Bronchial epithelial cell (primary cell): Measurements from ENCODE around the gene DAB2IP. TPM values are rescaled to one million over a fixed set of nuclear protein-coding genes. Genes with fewer than 3 reads are reported as not detected.

ENCODE experiments used
- DNase-seq: peaks from one replicate; pipeline ENCODE4 v3.0.0-alpha.2; 2010; ENCODE audit warnings: low read depth
- FAIRE-seq: peaks from 2 replicates; lab custom pipeline; 2011; peaks lifted over from hg19 to GRCh38; lab: Jason Lieb, UNC
- H3K27me3 ChIP-seq: 2 replicates; pipeline ENCODE4 v1.5.1; 2011; ENCODE audit warnings: low read length; ENCODE audit not compliant: control insufficient read depth, insufficient read depth
- H3K36me3 ChIP-seq: 2 replicates; pipeline ENCODE4 v1.5.1; 2011; ENCODE audit warnings: low read length; ENCODE audit not compliant: control insufficient read depth, insufficient read depth
- H3K4me3 ChIP-seq: 2 replicates; pipeline ENCODE4 v1.5.1; 2011; ENCODE audit warnings: mild to moderate bottlenecking, low read depth, low read length, control low read depth
- total RNA-seq: library from RNA; depleted of rRNA; stranded (reverse); fragments of >200 nt; gene quantifications from 2 replicates; pipeline ENCODE4 v1.2.1, GENCODE V29; 2014
- TF ChIP-seq, protein P1 (sequence below): IDR thresholded peaks from 2 replicates; pipeline ENCODE4 v1.5.1; 2011; ENCODE audit warnings: mild to moderate bottlenecking, moderate library complexity, low read length, control low read depth, inconsistent platforms; ENCODE audit not compliant: insufficient read depth, severe bottlenecking

The DAB2IP gene
- total RNA-seq, 1 donor from 2014 or later = 8.4 TPM

- FAIRE-seq = no peak
- DNase-seq = no peak
- Histone ChIP-seq H3K27me3 (no peaks in the 10 kb centered on the region), H3K36me3 (no peaks in the 10 kb centered on the region), H3K4me3 (no peak overlapping the region)
- TF ChIP-seq, protein P1, sequence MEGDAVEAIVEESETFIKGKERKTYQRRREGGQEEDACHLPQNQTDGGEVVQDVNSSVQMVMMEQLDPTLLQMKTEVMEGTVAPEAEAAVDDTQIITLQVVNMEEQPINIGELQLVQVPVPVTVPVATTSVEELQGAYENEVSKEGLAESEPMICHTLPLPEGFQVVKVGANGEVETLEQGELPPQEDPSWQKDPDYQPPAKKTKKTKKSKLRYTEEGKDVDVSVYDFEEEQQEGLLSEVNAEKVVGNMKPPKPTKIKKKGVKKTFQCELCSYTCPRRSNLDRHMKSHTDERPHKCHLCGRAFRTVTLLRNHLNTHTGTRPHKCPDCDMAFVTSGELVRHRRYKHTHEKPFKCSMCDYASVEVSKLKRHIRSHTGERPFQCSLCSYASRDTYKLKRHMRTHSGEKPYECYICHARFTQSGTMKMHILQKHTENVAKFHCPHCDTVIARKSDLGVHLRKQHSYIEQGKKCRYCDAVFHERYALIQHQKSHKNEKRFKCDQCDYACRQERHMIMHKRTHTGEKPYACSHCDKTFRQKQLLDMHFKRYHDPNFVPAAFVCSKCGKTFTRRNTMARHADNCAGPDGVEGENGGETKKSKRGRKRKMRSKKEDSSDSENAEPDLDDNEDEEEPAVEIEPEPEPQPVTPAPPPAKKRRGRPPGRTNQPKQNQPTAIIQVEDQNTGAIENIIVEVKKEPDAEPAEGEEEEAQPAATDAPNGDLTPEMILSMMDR = no peak
Measured at GRCh38 chr9:121816845-121817450, 165.5 kb downstream of the DAB2IP start.

- Histone ChIP-seq H3K27me3 (no peaks in the 10 kb centered on the region), H3K4me3 (no peak overlapping the region), H3K36me3 (no peaks in the 10 kb centered on the region)
- DNase-seq = no peak
- TF ChIP-seq, protein P1 = no peak
- no peak for FAIRE-seq
Measured at GRCh38 chr9:121817476-121817875, 166.0 kb downstream of the DAB2IP start.

DNA sequence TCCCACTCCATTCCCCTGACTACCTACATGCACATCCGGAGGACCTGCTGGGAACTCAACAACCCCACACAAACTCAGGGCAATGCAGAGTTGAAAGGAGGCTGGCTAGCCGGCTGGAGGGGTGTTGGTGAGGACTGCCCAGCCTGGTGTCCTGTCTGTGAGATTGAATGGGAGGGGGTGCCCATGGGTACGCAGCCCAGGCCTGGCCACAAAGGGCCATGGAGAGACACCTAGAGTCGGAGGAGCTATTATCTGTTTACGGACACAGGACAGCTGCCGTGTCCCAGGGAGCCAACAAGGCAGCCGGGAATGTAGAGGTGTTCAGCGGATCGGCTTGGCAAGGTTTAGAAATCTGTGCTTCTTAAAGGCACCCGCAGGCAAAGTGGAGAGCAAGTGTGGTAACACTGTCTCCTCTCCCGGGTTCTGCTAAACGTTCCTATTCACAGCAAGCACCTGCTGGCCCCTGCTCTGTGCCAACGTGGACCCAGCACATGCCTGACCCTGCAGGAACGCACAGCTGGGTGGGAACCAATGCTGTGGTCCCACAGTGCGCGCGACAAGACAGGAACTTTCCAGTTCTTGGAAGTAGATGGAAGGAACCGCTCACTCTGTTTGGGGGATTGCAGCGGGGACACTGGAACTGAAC, 166.7 kb downstream of the DAB2IP start:
- H3K4me3 ChIP-seq = no peak overlapping the region
- DNase-seq = no peak
- TF ChIP-seq, protein P1 = no peak
- FAIRE-seq = no peak
- H3K27me3 ChIP-seq = no peaks in the 10 kb centered on the region
- no peaks in the 10 kb centered on the region for H3K36me3 ChIP-seq

GRCh38 chr9:121818841-121819427, 167.5 kb downstream of the DAB2IP start:
- Histone ChIP-seq H3K36me3 (no peaks in the 10 kb centered on the region), H3K27me3 (no peaks in the 10 kb centered on the region), H3K4me3 (no peak overlapping the region)
- FAIRE-seq (no peak), DNase-seq (no peak)
- TF ChIP-seq, protein P1 = no peak

DNA sequence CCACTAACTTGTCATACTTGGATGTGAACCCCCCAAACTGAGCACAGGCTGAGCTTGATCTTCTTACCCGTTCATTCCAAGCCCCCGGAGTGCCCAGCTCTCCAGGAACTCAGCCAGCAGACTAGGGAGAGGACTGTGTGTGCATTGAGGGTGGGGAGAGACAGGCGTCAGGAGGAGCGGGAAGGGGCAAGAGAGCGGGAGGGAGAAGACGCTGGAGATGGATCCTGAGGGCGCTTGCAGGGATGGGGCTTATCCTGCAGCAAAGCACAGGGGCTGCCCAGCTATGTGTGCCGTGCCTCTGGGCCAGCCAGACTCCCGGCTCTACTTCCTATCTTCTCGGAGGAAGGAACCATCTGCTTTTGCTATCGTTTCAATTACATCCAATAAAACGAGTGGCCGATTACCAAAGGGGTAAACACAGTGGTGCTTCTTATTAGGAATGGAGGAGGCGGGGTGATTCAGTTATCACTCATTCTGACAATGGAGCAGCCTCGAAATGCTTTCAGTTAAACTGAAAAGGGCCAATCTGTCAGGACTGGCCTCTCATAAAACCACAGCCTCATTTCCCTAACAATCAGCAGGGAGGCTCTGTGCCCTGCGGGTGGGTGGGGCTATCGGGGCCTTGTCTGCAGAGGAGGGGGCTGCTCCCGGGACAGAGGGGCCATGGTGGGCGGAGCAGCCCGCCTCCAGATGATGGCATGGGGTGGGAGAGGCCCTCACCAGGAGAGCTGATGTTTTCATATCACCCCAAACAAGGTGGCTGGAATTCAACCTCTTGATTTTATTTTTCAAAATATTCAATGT, 168.2 kb downstream of the DAB2IP start:
- TF ChIP-seq, protein P1 = no peak
- Histone ChIP-seq H3K27me3 (no peaks in the 10 kb centered on the region), H3K4me3 (no peak overlapping the region), H3K36me3 (no peaks in the 10 kb centered on the region)
- no peak for FAIRE-seq
- DNase-seq = peak; percentile 84
